HEK293 (cell line): Measurements from ENCODE around the gene HDAC2.

Experiments
- CTCF ChIA-PET: fragments of 350-600 bp; formaldehyde crosslinking; extraction: SDS; loops from one replicate; lab custom pipeline; 2021; ENCODE audit warnings: antibody characterized with exemption; lab: Yijun Ruan, JAX
- POLR2A ChIA-PET: fragments of 300-600 bp; formaldehyde crosslinking; extraction: SDS; loops from one replicate; lab custom pipeline; 2020; ENCODE audit warnings: antibody characterized with exemption, inconsistent platforms; lab: Yijun Ruan, JAX
- H3K27ac ChIP-seq: fragments of 200-500 bp; sonication (Bioruptor generic); 2 replicates; pipeline ENCODE4 v1.5.1; 2014; ENCODE audit warnings: low read depth, low read length, control low read depth, inconsistent platforms; ENCODE audit errors: extremely low read depth
- H3K36me3 ChIP-seq, 2 experiments: fragments of 200-500 bp in 1 of 2; sonication (Bioruptor generic) in 1 of 2; 1 replicate in 1 of 2; 2 replicates in 1 of 2; pipeline ENCODE4 v1.5.1; 2014 to 2017; ENCODE audit warnings: inconsistent platforms in 2 of 2, low read length in 2 of 2; ENCODE audit not compliant: control insufficient read depth in 2 of 2, insufficient read depth in 1 of 2
- H3K4me1 ChIP-seq: fragments of 200-500 bp; sonication (Bioruptor generic); 2 replicates; pipeline ENCODE4 v1.5.1; 2014; ENCODE audit warnings: mild to moderate bottlenecking, low read length, inconsistent platforms; ENCODE audit not compliant: control insufficient read depth, insufficient read depth
- H3K4me3 ChIP-seq: 2 replicates; pipeline ENCODE4 v1.5.1; 2011; ENCODE audit warnings: low read depth, mild to moderate bottlenecking, control low read depth, low read length, moderate library complexity
- H3K9me3 ChIP-seq: fragments of 200-500 bp; sonication (Bioruptor generic); 2 replicates; pipeline ENCODE4 v1.5.1; 2014; ENCODE audit warnings: low read depth, low read length, inconsistent platforms; ENCODE audit not compliant: control insufficient read depth, insufficient read depth
- ZFP37 ChIP-seq: fragments of 450-650 bp; formaldehyde crosslinking; IDR thresholded peaks from 2 replicates; pipeline ENCODE4 v1.5.1; 2016; ENCODE audit warnings: missing biosample characterization, missing genetic modification characterization
- ZNF114 ChIP-seq: fragments of 450-650 bp; formaldehyde crosslinking; IDR thresholded peaks from 2 replicates; pipeline ENCODE4 v1.5.0; 2017; ENCODE audit warnings: missing biosample characterization, missing genetic modification characterization
- ZNF239 ChIP-seq: fragments of 450-650 bp; formaldehyde crosslinking; IDR thresholded peaks from 2 replicates; pipeline ENCODE4 v1.5.1; 2016; ENCODE audit warnings: missing biosample characterization, missing genetic modification characterization
- ZNF354C ChIP-seq: fragments of 450-650 bp; formaldehyde crosslinking; IDR thresholded peaks from 2 replicates; pipeline ENCODE4 v1.5.1; 2016; ENCODE audit warnings: missing biosample characterization, missing genetic modification characterization, low read depth, borderline replicate concordance
- ZNF416 ChIP-seq: fragments of 450-650 bp; formaldehyde crosslinking; IDR thresholded peaks from 2 replicates; pipeline ENCODE4 v1.5.1; 2016; ENCODE audit warnings: missing biosample characterization, missing genetic modification characterization
- ZNF501 ChIP-seq: fragments of 450-650 bp; formaldehyde crosslinking; IDR thresholded peaks from 2 replicates; pipeline ENCODE4 v1.5.1; 2016; ENCODE audit warnings: missing biosample characterization, missing genetic modification characterization
- TF ChIP-seq, protein P1 (sequence below): fragments of 450-650 bp; formaldehyde crosslinking; conservative IDR thresholded peaks from 2 replicates; pipeline ENCODE4 v1.5.1; 2016; ENCODE audit warnings: low read depth, missing biosample characterization, missing genetic modification characterization
- TF ChIP-seq, protein P2 (sequence below): fragments of 450-650 bp; formaldehyde crosslinking; IDR thresholded peaks from 2 replicates; pipeline ENCODE4 v1.5.1; 2016; ENCODE audit warnings: missing biosample characterization, missing genetic modification characterization, borderline replicate concordance
- TF ChIP-seq, protein P3 (sequence below): fragments of 450-650 bp; formaldehyde crosslinking; IDR thresholded peaks from 2 replicates; pipeline ENCODE4 v1.5.1; 2017; ENCODE audit warnings: missing biosample characterization, mild to moderate bottlenecking, missing genetic modification characterization, moderate library complexity

The HDAC2 gene

DNA sequence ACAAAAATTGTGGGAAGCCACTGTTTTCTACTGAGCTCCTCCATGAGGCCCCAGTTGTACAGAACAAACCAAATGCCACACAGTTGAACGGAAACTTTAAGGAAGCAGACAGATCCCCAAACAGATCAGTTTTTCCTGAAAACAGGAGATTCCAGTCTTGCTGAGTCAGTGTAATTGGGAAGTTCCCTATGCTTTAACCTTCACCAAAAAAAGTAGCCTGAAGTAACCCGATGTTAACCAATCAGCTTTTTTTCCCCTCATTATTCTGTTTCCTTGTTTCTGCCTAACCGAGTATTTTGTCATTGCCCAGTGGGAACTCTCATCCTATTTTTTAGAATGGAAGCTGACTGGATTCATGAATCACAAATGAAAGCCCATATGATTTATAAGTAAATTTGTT is 77.1 kb downstream of the HDAC2 start:
- TF ChIP-seq, protein P1, sequence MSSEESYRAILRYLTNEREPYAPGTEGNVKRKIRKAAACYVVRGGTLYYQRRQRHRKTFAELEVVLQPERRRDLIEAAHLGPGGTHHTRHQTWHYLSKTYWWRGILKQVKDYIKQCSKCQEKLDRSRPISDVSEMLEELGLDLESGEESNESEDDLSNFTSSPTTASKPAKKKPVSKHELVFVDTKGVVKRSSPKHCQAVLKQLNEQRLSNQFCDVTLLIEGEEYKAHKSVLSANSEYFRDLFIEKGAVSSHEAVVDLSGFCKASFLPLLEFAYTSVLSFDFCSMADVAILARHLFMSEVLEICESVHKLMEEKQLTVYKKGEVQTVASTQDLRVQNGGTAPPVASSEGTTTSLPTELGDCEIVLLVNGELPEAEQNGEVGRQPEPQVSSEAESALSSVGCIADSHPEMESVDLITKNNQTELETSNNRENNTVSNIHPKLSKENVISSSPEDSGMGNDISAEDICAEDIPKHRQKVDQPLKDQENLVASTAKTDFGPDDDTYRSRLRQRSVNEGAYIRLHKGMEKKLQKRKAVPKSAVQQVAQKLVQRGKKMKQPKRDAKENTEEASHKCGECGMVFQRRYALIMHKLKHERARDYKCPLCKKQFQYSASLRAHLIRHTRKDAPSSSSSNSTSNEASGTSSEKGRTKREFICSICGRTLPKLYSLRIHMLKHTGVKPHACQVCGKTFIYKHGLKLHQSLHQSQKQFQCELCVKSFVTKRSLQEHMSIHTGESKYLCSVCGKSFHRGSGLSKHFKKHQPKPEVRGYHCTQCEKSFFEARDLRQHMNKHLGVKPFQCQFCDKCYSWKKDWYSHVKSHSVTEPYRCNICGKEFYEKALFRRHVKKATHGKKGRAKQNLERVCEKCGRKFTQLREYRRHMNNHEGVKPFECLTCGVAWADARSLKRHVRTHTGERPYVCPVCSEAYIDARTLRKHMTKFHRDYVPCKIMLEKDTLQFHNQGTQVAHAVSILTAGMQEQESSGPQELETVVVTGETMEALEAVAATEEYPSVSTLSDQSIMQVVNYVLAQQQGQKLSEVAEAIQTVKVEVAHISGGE (tag by site-specific recombination) = no peak
- H3K4me1 ChIP-seq = no peaks in the 10 kb centered on the region
- no peaks in the 10 kb centered on the region for H3K9me3 ChIP-seq
- H3K4me3 ChIP-seq = no peak overlapping the region
- H3K36me3 ChIP-seq = no peaks in the 10 kb centered on the region
- H3K27ac ChIP-seq = no peak overlapping the region
- POLR2A ChIA-PET = no interaction called here
- CTCF ChIA-PET = interaction anchor here (1.2 kb wide), 1 partner anchor 16 kb away, joined by 3 read pairs; no protein-coding TSS in a partner anchor

DNA sequence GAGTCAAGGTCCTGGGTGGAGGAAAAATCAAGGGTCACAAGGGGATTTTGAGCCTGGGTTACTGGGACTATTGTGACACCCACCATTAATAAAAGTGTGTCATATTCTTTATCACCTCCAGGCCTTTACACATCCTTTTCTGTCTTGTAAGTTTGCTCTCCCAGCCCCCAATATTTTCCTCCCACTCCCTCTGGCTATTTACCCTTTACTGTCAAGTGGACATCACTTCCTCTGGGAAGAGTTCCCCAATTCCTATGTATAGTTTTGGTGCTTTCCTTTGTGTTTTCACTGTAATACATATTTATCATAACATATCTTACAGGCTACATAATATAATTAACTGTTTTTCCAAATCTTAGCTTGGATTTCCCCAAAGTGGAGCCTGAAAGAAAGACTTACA is 77.5 kb downstream of the HDAC2 start:
- H3K27ac ChIP-seq = no peak overlapping the region
- H3K4me1 ChIP-seq = no peaks in the 10 kb centered on the region
- ChIA-PET POLR2A (no interaction called here), CTCF (interaction anchor here (1.2 kb wide), 1 partner anchor 16 kb away, joined by 3 read pairs; no protein-coding TSS in a partner anchor)
- H3K4me3 ChIP-seq = no peak overlapping the region
- no peaks in the 10 kb centered on the region for H3K36me3 ChIP-seq
- TF ChIP-seq ZFP37 (tag by site-specific recombination) = no peak
- TF ChIP-seq ZNF239 (tag by site-specific recombination) = no peak
- TF ChIP-seq, protein P2, sequence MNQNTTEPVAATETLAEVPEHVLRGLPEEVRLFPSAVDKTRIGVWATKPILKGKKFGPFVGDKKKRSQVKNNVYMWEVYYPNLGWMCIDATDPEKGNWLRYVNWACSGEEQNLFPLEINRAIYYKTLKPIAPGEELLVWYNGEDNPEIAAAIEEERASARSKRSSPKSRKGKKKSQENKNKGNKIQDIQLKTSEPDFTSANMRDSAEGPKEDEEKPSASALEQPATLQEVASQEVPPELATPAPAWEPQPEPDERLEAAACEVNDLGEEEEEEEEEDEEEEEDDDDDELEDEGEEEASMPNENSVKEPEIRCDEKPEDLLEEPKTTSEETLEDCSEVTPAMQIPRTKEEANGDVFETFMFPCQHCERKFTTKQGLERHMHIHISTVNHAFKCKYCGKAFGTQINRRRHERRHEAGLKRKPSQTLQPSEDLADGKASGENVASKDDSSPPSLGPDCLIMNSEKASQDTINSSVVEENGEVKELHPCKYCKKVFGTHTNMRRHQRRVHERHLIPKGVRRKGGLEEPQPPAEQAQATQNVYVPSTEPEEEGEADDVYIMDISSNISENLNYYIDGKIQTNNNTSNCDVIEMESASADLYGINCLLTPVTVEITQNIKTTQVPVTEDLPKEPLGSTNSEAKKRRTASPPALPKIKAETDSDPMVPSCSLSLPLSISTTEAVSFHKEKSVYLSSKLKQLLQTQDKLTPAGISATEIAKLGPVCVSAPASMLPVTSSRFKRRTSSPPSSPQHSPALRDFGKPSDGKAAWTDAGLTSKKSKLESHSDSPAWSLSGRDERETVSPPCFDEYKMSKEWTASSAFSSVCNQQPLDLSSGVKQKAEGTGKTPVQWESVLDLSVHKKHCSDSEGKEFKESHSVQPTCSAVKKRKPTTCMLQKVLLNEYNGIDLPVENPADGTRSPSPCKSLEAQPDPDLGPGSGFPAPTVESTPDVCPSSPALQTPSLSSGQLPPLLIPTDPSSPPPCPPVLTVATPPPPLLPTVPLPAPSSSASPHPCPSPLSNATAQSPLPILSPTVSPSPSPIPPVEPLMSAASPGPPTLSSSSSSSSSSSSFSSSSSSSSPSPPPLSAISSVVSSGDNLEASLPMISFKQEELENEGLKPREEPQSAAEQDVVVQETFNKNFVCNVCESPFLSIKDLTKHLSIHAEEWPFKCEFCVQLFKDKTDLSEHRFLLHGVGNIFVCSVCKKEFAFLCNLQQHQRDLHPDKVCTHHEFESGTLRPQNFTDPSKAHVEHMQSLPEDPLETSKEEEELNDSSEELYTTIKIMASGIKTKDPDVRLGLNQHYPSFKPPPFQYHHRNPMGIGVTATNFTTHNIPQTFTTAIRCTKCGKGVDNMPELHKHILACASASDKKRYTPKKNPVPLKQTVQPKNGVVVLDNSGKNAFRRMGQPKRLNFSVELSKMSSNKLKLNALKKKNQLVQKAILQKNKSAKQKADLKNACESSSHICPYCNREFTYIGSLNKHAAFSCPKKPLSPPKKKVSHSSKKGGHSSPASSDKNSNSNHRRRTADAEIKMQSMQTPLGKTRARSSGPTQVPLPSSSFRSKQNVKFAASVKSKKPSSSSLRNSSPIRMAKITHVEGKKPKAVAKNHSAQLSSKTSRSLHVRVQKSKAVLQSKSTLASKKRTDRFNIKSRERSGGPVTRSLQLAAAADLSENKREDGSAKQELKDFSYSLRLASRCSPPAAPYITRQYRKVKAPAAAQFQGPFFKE (tag by site-specific recombination) = no peak
- TF ChIP-seq ZNF114 (tag by site-specific recombination) = no peak
- TF ChIP-seq ZNF501 = no peak
- TF ChIP-seq ZNF416 (tag by site-specific recombination) = no peak
- TF ChIP-seq ZNF354C (tag by site-specific recombination) = no peak
- TF ChIP-seq, protein P3, sequence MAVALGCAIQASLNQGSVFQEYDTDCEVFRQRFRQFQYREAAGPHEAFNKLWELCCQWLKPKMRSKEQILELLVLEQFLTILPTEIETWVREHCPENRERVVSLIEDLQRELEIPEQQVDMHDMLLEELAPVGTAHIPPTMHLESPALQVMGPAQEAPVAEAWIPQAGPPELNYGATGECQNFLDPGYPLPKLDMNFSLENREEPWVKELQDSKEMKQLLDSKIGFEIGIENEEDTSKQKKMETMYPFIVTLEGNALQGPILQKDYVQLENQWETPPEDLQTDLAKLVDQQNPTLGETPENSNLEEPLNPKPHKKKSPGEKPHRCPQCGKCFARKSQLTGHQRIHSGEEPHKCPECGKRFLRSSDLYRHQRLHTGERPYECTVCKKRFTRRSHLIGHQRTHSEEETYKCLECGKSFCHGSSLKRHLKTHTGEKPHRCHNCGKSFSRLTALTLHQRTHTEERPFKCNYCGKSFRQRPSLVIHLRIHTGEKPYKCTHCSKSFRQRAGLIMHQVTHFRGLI (tag by site-specific recombination) = no peak
- no peaks in the 10 kb centered on the region for H3K9me3 ChIP-seq
